Heart left ventricle (tissue), 16 donors: ENCODE data around the gene FSD1L. TPM values are rescaled to one million over a fixed set of nuclear protein-coding genes. Genes with fewer than 3 reads are reported as not detected.
A peak's percentile ranks its signal among the peaks of the same experiment; 100 is the strongest.

Source experiments
- ATAC-seq, 4 donors: fragments of 200-7000 bp; cut with Tn5 transposase; one replicate each; pipeline ENCODE4 v1.9.1; 2020 to 2022; ENCODE audit warnings: moderate library complexity in 4 of 4, mild to moderate bottlenecking in 3 of 4, moderate number of reproducible peaks in 1 of 4
- DNase-seq, 5 donors: peaks; one replicate each; pipeline ENCODE4 v3.0.0-alpha.2; 2020
- H3K27ac ChIP-seq, 12 donors: fragments of 200-600 bp; sonication (generic) in 4 of 12; one replicate each; pipeline versions ENCODE4 v1.5.0 to v1.8.0; 2016 to 2022; ENCODE audit warnings: mild to moderate bottlenecking in 2 of 12
- H3K27me3 ChIP-seq, 9 donors: fragments of 200-600 bp; sonication (generic) in 2 of 9; one replicate each; pipeline versions ENCODE4 v1.5.1 to v1.8.0; 2016 to 2022; ENCODE audit warnings: mild to moderate bottlenecking in 3 of 9
- H3K36me3 ChIP-seq, 9 donors: fragments of 200-600 bp; sonication (generic) in 2 of 9; one replicate each; pipeline versions ENCODE4 v1.5.0 to v1.8.0; 2018 to 2022; ENCODE audit warnings: mild to moderate bottlenecking in 2 of 9
- H3K4me1 ChIP-seq, 12 donors: fragments of 200-600 bp; sonication (generic) in 4 of 12; one replicate each; pipeline versions ENCODE4 v1.5.0 to v1.8.0; 2016 to 2022; ENCODE audit warnings: mild to moderate bottlenecking in 3 of 12
- H3K4me3 ChIP-seq, 12 donors: fragments of 200-600 bp; sonication (generic) in 4 of 12; one replicate each; pipeline versions ENCODE4 v1.5.0 to v1.8.0; 2017 to 2022; ENCODE audit warnings: mild to moderate bottlenecking in 9 of 12, moderate library complexity in 4 of 12
- H3K9me3 ChIP-seq, 12 donors: fragments of 200-600 bp; sonication (generic) in 4 of 12; one replicate each; pipeline versions ENCODE4 v1.5.0 to v1.8.0; 2016 to 2022; ENCODE audit warnings: mild to moderate bottlenecking in 1 of 12
- CTCF ChIP-seq, 12 donors: fragments of 200-600 bp; sonication (generic) in 4 of 12; IDR thresholded peaks; one replicate each; pipeline versions ENCODE4 v1.5.0 to v1.8.0; 2018 to 2022; ENCODE audit warnings: antibody characterized with exemption in 12 of 12, mild to moderate bottlenecking in 5 of 12
- POLR2A ChIP-seq, 2 donors: fragments of 450-650 bp; IDR thresholded peaks; one replicate each; pipeline ENCODE4 v1.6.1; 2017; ENCODE audit warnings: antibody characterized with exemption in 2 of 2, mild to moderate bottlenecking in 2 of 2, moderate library complexity in 2 of 2
- WGBS, 4 donors: extraction: QIAGEN DNeasy Blood & Tissue Kit in 2 of 4; methylation state at CpG; one replicate each; pipeline versions ENCODE4 v1.1.5 to v1.1.7; 2013 to 2018; 5-methylcytosine and 5-hydroxymethylcytosine counted together
- intact Hi-C, 10 donors: fragments of 100-400 bp; cut with DNase I; formaldehyde crosslinking; loops; one replicate each; pipeline versions ENCODE4 v1.11.1 to v1.14.2; 2022
- polyA plus RNA-seq, 2 donors: library from polyadenylated mRNA; stranded (reverse); fragments of 200-250 nt; gene quantifications; one replicate each; pipeline ENCODE4 v1.2.3, GENCODE V29; 2013
- total RNA-seq, 9 donors: library from RNA; depleted of rRNA in 2 of 9; stranded (reverse); fragments of >200 nt in 2 of 9; fragmentation: NEBNext Ultra II Directional in 3 of 9; extraction: Animal tissue kit (Norgen Biotek cat#: 25700) in 3 of 9; gene quantifications; one replicate each; pipeline versions ENCODE4 v1.1.0 to v1.2.4, GENCODE V29; 2016 to 2023
- donor health status: ischemic (EF 13 %, LVEDD 7.1; RV severe dilation, severe dysfunction).
- donor health status: healthy with polysubstance abuse.
- donor health status: DM: no; HTN: yes; CAD: no.
- donor health status: DM: no; HTN: no; CAD: no.
- donor health status: ischemic (EF 25% LVEDD 6.9; RV normal size, moderate dysfunction).
- donor health status: ischemic (EF 25% LVEDD 5.7; RV mildly dilated, moderate dysfunction).
- donor health status: healthy.
- donor health status: DM: yes; HTN: yes; CAD: no.
- donor health status: ischemic (EF 35%, LVEDD 5.7; RV mildly dilated, moderate dysfunction).
- donor health status: nonischemic (EF 11% LVEDD 7.7; RV severe dilation, severe dysfunction).
- donor health status: DM: yes; HTN: yes; CAD: no.
- donor health status: PGD.
- donor health status: ischemic (EF 29% LVEDD 5.4; RV normal size, mild dysfunction).
- donor health status: nonischemic (EF 23%, LVEDD 6.1; RV moderate dilation, normal function).

FSD1L gene
- total and polyA plus RNA-seq, 11 donors, result 2.1 to 14.0 (median 7.3) TPM

DNA sequence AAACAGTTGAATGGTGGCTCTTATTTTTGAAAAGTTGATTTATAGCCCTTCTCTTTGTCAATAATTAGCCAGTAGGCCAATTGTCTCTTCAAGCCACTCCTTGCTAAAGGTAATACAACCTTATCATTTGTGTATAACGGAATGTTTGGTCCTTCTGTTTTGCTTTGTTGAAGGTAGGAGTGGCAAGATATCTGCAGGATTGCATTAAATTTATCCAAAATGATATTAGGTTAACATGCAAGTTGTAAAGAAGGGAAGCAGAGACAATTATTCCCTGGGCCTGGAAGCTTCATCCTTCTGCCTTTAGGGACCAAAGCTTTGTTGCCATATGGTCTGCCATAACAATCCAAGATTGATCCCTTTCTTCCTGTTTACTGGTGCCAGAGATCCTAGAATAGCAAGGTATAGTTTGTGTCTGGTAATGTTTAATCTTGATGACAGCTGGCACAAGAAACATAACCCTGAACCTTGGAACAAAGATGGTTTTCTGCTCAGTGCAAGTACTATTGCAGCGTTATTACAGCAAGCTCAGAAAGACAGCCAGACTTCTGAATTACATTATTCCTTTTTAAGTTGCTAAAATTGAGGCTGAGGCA, 15.5 kb upstream of the FSD1L start:
- WGBS, 4 donors, result 90 to 97% (median 95%) methylated on average over 2 of the region's 2 CpGs
- DNase-seq (no peak), ATAC-seq (peak in 1 of 4 donors; percentile 7)
- no peaks in the 10 kb centered on the region for H3K9me3 ChIP-seq
- H3K36me3 ChIP-seq, result no peaks in the 10 kb centered on the region
- H3K27me3 ChIP-seq, result no peaks in the 10 kb centered on the region
- H3K27ac ChIP-seq, result no peak overlapping the region
- intact Hi-C loops, result loop anchor here in 2 of 10 donors (5.0 to 10.0 kb wide), 2 partner anchors 40 to 282 kb away; no protein-coding TSS in a partner anchor
- no peak for TF ChIP-seq POLR2A (IDR thresholded peaks at IDR 0.05)
- H3K4me1 ChIP-seq, result peaks cover 0 to 6% (median 0%) of the 10 kb centered on the region in 12 donors
- H3K4me3 ChIP-seq, result no peak overlapping the region

GRCh38 chr9:105435453-105435852, 12.4 kb upstream of the FSD1L start:
- no peak for TF ChIP-seq POLR2A (IDR thresholded peaks at IDR 0.05)
- no peak for TF ChIP-seq CTCF (IDR thresholded peaks at IDR 0.05)
- H3K9me3 ChIP-seq, result no peaks in the 10 kb centered on the region
- ATAC-seq, result no peak
- intact Hi-C loops, result loop anchor here in 1 of 10 donors (10.0 kb wide), 1 partner anchor 279 kb away; no protein-coding TSS in a partner anchor
- no peak overlapping the region for H3K4me3 ChIP-seq
- H3K36me3 ChIP-seq, result no peaks in the 10 kb centered on the region
- H3K27me3 ChIP-seq, result no peaks in the 10 kb centered on the region
- DNase-seq, result no peak
- WGBS, 4 donors, result 71 to 82% (median 80%) methylated on average over 3 of the region's 3 CpGs
- peaks cover 0 to 24% (median 7%) of the 10 kb centered on the region in 12 donors for H3K4me1 ChIP-seq
- H3K27ac ChIP-seq, result no peak overlapping the region

GRCh38 chr9:105436783-105437182, 11.1 kb upstream of the FSD1L start:
- Histone ChIP-seq H3K36me3 (no peaks in the 10 kb centered on the region), H3K9me3 (no peaks in the 10 kb centered on the region), H3K27me3 (no peaks in the 10 kb centered on the region), H3K27ac (no peak overlapping the region), H3K4me1 (peaks cover 0 to 25% (median 8%) of the 10 kb centered on the region in 12 donors), H3K4me3 (no peak overlapping the region)
- ATAC-seq (no peak), DNase-seq (no peak)
- WGBS, 4 donors, result 83 to 91% (median 90%) methylated on average over 4 of the region's 4 CpGs
- TF ChIP-seq POLR2A (IDR thresholded peaks at IDR 0.05) (no peak), CTCF (IDR thresholded peaks at IDR 0.05) (no peak)
- intact Hi-C loops, result loop anchor here in 1 of 10 donors (10.0 kb wide), 1 partner anchor 278 kb away; no protein-coding TSS in a partner anchor

- H3K27me3 ChIP-seq, result no peaks in the 10 kb centered on the region
- H3K4me1 ChIP-seq, result peaks cover 0 to 30% (median 8%) of the 10 kb centered on the region in 12 donors
- no peaks in the 10 kb centered on the region for H3K9me3 ChIP-seq
- peak overlapping the region in 1 of 12 donors; percentile 35 for H3K27ac ChIP-seq
- intact Hi-C loops, result loop anchor here in 1 of 10 donors (10.0 kb wide), 1 partner anchor 277 kb away; no protein-coding TSS in a partner anchor
- DNase-seq (no peak), ATAC-seq (no peak)
- TF ChIP-seq POLR2A (IDR thresholded peaks at IDR 0.05) (no peak), CTCF (IDR thresholded peaks at IDR 0.05) (no peak)
- no peak overlapping the region for H3K4me3 ChIP-seq
- 88 to 100% (median 92%) methylated on average over 1 of the region's 1 CpG for WGBS, 4 donors
- H3K36me3 ChIP-seq, result no peaks in the 10 kb centered on the region
These were observed 10.1 kb upstream of the FSD1L start for GRCh38 chr9:105437704-105438103.
